CD14-positive monocyte (primary cell): ENCODE measurements around the gene PAFAH1B2. TPM values are rescaled to one million over a fixed set of nuclear protein-coding genes. Genes with fewer than 3 reads are reported as not detected.

Source experiments
- DNase-seq, 3 donors: peaks; one replicate each; pipeline ENCODE4 v3.0.0-alpha.2; 2011 to 2022
- H2AFZ ChIP-seq: 2 replicates; pipeline ENCODE4 v1.6.0; 2012; ENCODE audit warnings: mild to moderate bottlenecking, low read depth, low read length, inconsistent platforms; ENCODE audit not compliant: insufficient read depth, poor library complexity, severe bottlenecking
- H3K27ac ChIP-seq, 2 donors: 1 replicate in 1 of 2; 2 replicates in 1 of 2; pipeline ENCODE4 v1.5.1; 2012 to 2013; ENCODE audit warnings: low read length in 2 of 2, control low read depth in 1 of 2, inconsistent platforms in 1 of 2, low read depth in 1 of 2, mild to moderate bottlenecking in 1 of 2
- H3K27me3 ChIP-seq, 2 donors: one replicate each; pipeline versions ENCODE4 v1.6.0 to v1.6.1; 2011 to 2013; ENCODE audit warnings: low read length in 2 of 2; ENCODE audit not compliant: control insufficient read depth in 2 of 2, insufficient read depth in 2 of 2
- H3K36me3 ChIP-seq, 2 donors: replicated peaks in 1 of 2; 1 replicate in 1 of 2; 2 replicates in 1 of 2; pipeline versions ENCODE4 v1.5.1 to v1.6.1; 2012 to 2013; ENCODE audit warnings: low read length in 2 of 2, control low read depth in 1 of 2, inconsistent platforms in 1 of 2, mild to moderate bottlenecking in 1 of 2; ENCODE audit not compliant: insufficient read depth in 2 of 2, control insufficient read depth in 1 of 2
- H3K4me1 ChIP-seq, 2 donors: 1 replicate in 1 of 2; 2 replicates in 1 of 2; pipeline versions ENCODE4 v1.5.1 to v1.6.1; 2012 to 2013; ENCODE audit warnings: low read length in 2 of 2, control low read depth in 1 of 2, inconsistent platforms in 1 of 2, mild to moderate bottlenecking in 1 of 2, moderate library complexity in 1 of 2; ENCODE audit not compliant: insufficient read depth in 2 of 2, control insufficient read depth in 1 of 2
- H3K4me2 ChIP-seq: replicated peaks from 2 replicates; pipeline ENCODE3; 2012; ENCODE audit warnings: low read length, moderate library complexity, mild to moderate bottlenecking; ENCODE audit not compliant: poor library complexity, severe bottlenecking; ENCODE audit errors: extremely low read depth
- H3K4me3 ChIP-seq, 3 experiments: fragments of 200-600 bp in 1 of 3; sonication (generic) in 1 of 3; replicated peaks in 1 of 3; 1 replicate in 2 of 3; 2 replicates in 1 of 3; pipeline ENCODE4 v1.5.1; 2011 to 2013; ENCODE audit warnings: low read length in 3 of 3, mild to moderate bottlenecking in 3 of 3, control low read depth in 2 of 3, low read depth in 2 of 3, inconsistent platforms in 1 of 3, moderate library complexity in 1 of 3
- H3K79me2 ChIP-seq: 2 replicates; pipeline ENCODE4 v1.6.0; 2012; ENCODE audit warnings: mild to moderate bottlenecking, control low read depth, inconsistent platforms, low read length, moderate library complexity; ENCODE audit not compliant: insufficient read depth
- H3K9ac ChIP-seq: 2 replicates; pipeline ENCODE4 v1.6.0; 2017; ENCODE audit warnings: low read length, mild to moderate bottlenecking; ENCODE audit not compliant: insufficient read depth, poor library complexity, severe bottlenecking
- H3K9me3 ChIP-seq, 2 donors: replicated peaks in 1 of 2; 1 replicate in 1 of 2; 2 replicates in 1 of 2; pipeline versions ENCODE4 v1.5.1 to v1.6.1; 2012 to 2013; ENCODE audit warnings: low read length in 2 of 2, control low read depth in 1 of 2; ENCODE audit not compliant: control insufficient read depth in 1 of 2, insufficient read depth in 1 of 2
- H4K20me1 ChIP-seq: 2 replicates; pipeline ENCODE4 v1.6.0; 2012; ENCODE audit warnings: mild to moderate bottlenecking, low read length, control low read depth, moderate library complexity; ENCODE audit not compliant: insufficient read depth
- H3K27ac Mint-ChIP-seq, 7 donors: one replicate each; pipeline ENCODE4 v1.8.0; 2020; ENCODE audit warnings: mild to moderate bottlenecking in 7 of 7, mixed read lengths in 7 of 7, moderate library complexity in 6 of 7, inconsistent platforms in 2 of 7
- H3K27me3 Mint-ChIP-seq, 3 donors: one replicate each; pipeline ENCODE4 v1.8.0; 2021 to 2022; ENCODE audit warnings: low read depth in 3 of 3, mild to moderate bottlenecking in 3 of 3, mixed read lengths in 3 of 3, moderate library complexity in 3 of 3, inconsistent platforms in 1 of 3
- H3K36me3 Mint-ChIP-seq, 2 donors: one replicate each; pipeline ENCODE4 v1.8.0; 2020; ENCODE audit warnings: mixed read lengths in 2 of 2, inconsistent platforms in 1 of 2, mild to moderate bottlenecking in 1 of 2
- H3K4me1 Mint-ChIP-seq: one replicate; pipeline ENCODE4 v1.8.0; 2020; ENCODE audit warnings: mild to moderate bottlenecking, mixed read lengths
- H3K4me3 Mint-ChIP-seq, 2 donors: one replicate each; pipeline ENCODE4 v1.8.0; 2020; ENCODE audit warnings: mild to moderate bottlenecking in 2 of 2, mixed read lengths in 2 of 2, moderate library complexity in 1 of 2
- H3K9me3 Mint-ChIP-seq, 7 donors: one replicate each; pipeline ENCODE4 v1.8.0; 2020 to 2022; ENCODE audit warnings: mixed read lengths in 7 of 7, mild to moderate bottlenecking in 6 of 7, moderate library complexity in 6 of 7, inconsistent platforms in 2 of 7
- CTCF ChIP-seq: fragments of 200-600 bp; IDR thresholded peaks from one replicate; pipeline ENCODE4 v1.8.0; 2022; ENCODE audit warnings: antibody characterized with exemption, mild to moderate bottlenecking
- WGBS: methylation state at CpG from one replicate; pipeline ENCODE4 v1.1.5; 2013; ENCODE audit warnings: missing lambda C conversion rate; ENCODE audit not compliant: insufficient coverage; 5-methylcytosine and 5-hydroxymethylcytosine counted together
- intact Hi-C, 2 donors: fragments of 100-400 bp; cut with micrococcal nuclease; formaldehyde crosslinking; loops; one replicate each; pipeline versions ENCODE4 v1.15.0 to v1.15.1; 2023
- polyA plus RNA-seq, 3 donors: library from polyadenylated mRNA; depleted of rRNA in 1 of 3; unstranded in 2 of 3; stranded (reverse) in 1 of 3; fragments of 300-500 nt in 2 of 3; fragments of >200 nt in 1 of 3; fragmentation: Illumina TruSeq in 2 of 3; gene quantifications; 1 replicate in 2 of 3; 2 replicates in 1 of 3; pipeline ENCODE4 v1.2.3, GENCODE V29; 2012 to 2021

Gene PAFAH1B2
- polyA plus RNA-seq, 3 donors, result 16.9 to 25.1 (median 23.7) TPM

- H3K4me2 ChIP-seq, result peak within 1 kb of the TSS; percentile 89
- DNase-seq, result peak; percentile 69 to 82 (median 75)
- H3K27ac ChIP-seq, result peak within 1 kb of the TSS; percentile 69 to 89
- no peaks in the 10 kb centered on the region for H3K27me3 ChIP-seq
- H2AFZ ChIP-seq, result peak within 1 kb of the TSS; percentile 88
- peaks cover 29 to 38% of the 10 kb centered on the region in 2 donors for H3K4me1 ChIP-seq
- H3K4me1 Mint-ChIP-seq, result peaks cover 28% of the 10 kb centered on the region
- no peaks in the 10 kb centered on the region for H4K20me1 ChIP-seq
- no peaks in the 10 kb centered on the region for H3K9me3 ChIP-seq
- peaks cover 0 to 4% (median 0%) of the 10 kb centered on the region in 3 donors for H3K27me3 Mint-ChIP-seq
- H3K36me3 ChIP-seq, result peaks cover 13 to 21% of the 10 kb centered on the region in 2 donors
- intact Hi-C loops, result no loop called here
- H3K27ac Mint-ChIP-seq, result peak within 1 kb of the TSS; percentile 87 to 97 (median 92)
- H3K9ac ChIP-seq, result peak within 1 kb of the TSS; percentile 81
- H3K79me2 ChIP-seq, result peaks cover 19% of the 10 kb centered on the region
- H3K36me3 Mint-ChIP-seq, result peaks cover 19 to 30% of the 10 kb centered on the region in 2 donors
- peak within 1 kb of the TSS; percentile 96 to 98 for H3K4me3 Mint-ChIP-seq
- peak within 1 kb of the TSS; percentile 71 to 98 (median 82) for H3K4me3 ChIP-seq
- WGBS, result 2% methylated on average over 42 of the region's 51 CpGs
- H3K9me3 Mint-ChIP-seq, result no peaks in the 10 kb centered on the region
- TF ChIP-seq CTCF, result no peak
Measured at GRCh38 chr11:117178210-117179034, 34.3 kb downstream of the PAFAH1B2 start, which contains the start of gene SIDT2. Gene SIDT2, plus strand, starts transcription at chr11:117178743. Its CDS starts 521 bp downstream, at chr11:117179264.

- H3K27me3 ChIP-seq, result no peaks in the 10 kb centered on the region
- intact Hi-C loops, result no loop called here
Measured at GRCh38 chr11:117179048-117179999, 35.2 kb downstream of the PAFAH1B2 start.

More at GRCh38 chr11:117179048-117179999, 35.2 kb downstream of the PAFAH1B2 start:
- Mint-ChIP-seq H3K4me3 (peak overlapping the region; percentile 96 to 98), H3K27ac (peak overlapping the region; percentile 87 to 97 (median 92)), H3K4me1 (peaks cover 26% of the 10 kb centered on the region), H3K36me3 (peaks cover 28 to 39% of the 10 kb centered on the region in 2 donors), H3K9me3 (no peaks in the 10 kb centered on the region), H3K27me3 (peaks cover 0 to 4% (median 0%) of the 10 kb centered on the region in 3 donors)
- WGBS, result 0% methylated on average over 26 of the region's 39 CpGs
- peak in 1 of 3 donors; percentile 28 for DNase-seq
- Histone ChIP-seq H3K27ac (peak overlapping the region; percentile 69 to 89), H3K36me3 (peaks cover 19 to 30% of the 10 kb centered on the region in 2 donors), H3K9ac (peak overlapping the region; percentile 81), H3K4me3 (peak overlapping the region; percentile 71 to 98 (median 82)), H3K79me2 (peaks cover 19% of the 10 kb centered on the region), H4K20me1 (no peaks in the 10 kb centered on the region), H3K9me3 (no peaks in the 10 kb centered on the region), H3K4me1 (peaks cover 29 to 38% of the 10 kb centered on the region in 2 donors), H2AFZ (peak overlapping the region; percentile 88), H3K4me2 (peak overlapping the region; percentile 89)
- no peak for TF ChIP-seq CTCF
